K562 (cell line): ENCODE measurements around the gene RFNG. TPM values are rescaled to one million over a fixed set of nuclear protein-coding genes. Genes with fewer than 3 reads are reported as not detected.
A peak's percentile ranks its signal among the peaks of the same experiment; 100 is the strongest.

Experiments used
- EP300 ChIP-seq: IDR thresholded peaks from 2 replicates; pipeline ENCODE4 v1.6.1; 2012; ENCODE audit warnings: low read length, improper control_type of control experiment
- ERF ChIP-seq: fragments of 450-650 bp; formaldehyde crosslinking; IDR thresholded peaks from 2 replicates; pipeline ENCODE4 v1.4.0; 2020; ENCODE audit warnings: mild to moderate bottlenecking, mixed read lengths
- FOXJ2 ChIP-seq: fragments of 200-800 bp; sonication (Bioruptor generic); IDR thresholded peaks from 2 replicates; pipeline ENCODE4 v1.6.1; 2016; ENCODE audit warnings: missing genetic modification characterization, missing compliant biosample characterization
- POLR3G ChIP-seq: IDR thresholded peaks from 2 replicates; pipeline ENCODE4 v1.6.1; 2011; ENCODE audit not compliant: insufficient read length, insufficient replicate concordance; ENCODE audit errors: extremely low read depth
- PRPF4 ChIP-seq: fragments of 200-400 bp; formaldehyde crosslinking; IDR thresholded peaks from one replicate; pipeline ENCODE4 v1.6.1; 2017; ENCODE audit warnings: low read length, low read depth, mild to moderate bottlenecking; ENCODE audit not compliant: insufficient read depth, poor library complexity, severe bottlenecking
- SAFB2 ChIP-seq: fragments of 200-400 bp; formaldehyde crosslinking; IDR thresholded peaks from 2 replicates; pipeline ENCODE4 v1.6.1; 2018; ENCODE audit warnings: borderline replicate concordance, low read length, low read depth, moderate library complexity; ENCODE audit not compliant: severe bottlenecking
- SIN3A ChIP-seq, 2 experiments: fragments of 150-350 bp in 1 of 2; IDR thresholded peaks; 2 replicates each; pipeline ENCODE4 v1.6.1; 2011 to 2016; ENCODE audit warnings: borderline replicate concordance in 2 of 2, low read depth in 2 of 2, low read length in 2 of 2, mild to moderate bottlenecking in 2 of 2, moderate library complexity in 2 of 2; ENCODE audit not compliant: control insufficient read depth in 1 of 2
- ZNF121 ChIP-seq: sonication (generic); formaldehyde crosslinking; conservative IDR thresholded peaks from 2 replicates; pipeline ENCODE4 v1.8.0; 2022; ENCODE audit warnings: missing genetic modification reagents
- polyA plus RNA-seq, 8 experiments: library from polyadenylated mRNA; depleted of rRNA in 4 of 8; stranded (reverse) in 5 of 8; unstranded in 3 of 8; fragments of >200 nt; fragmentation: Nextera tagmentation in 2 of 8; fragmentation: Illumina TruSeq in 1 of 8; extraction: Ambion mirVana in 2 of 8; extraction: Trizol in 1 of 8; gene quantifications; 2 replicates each; pipeline versions ENCODE4 v1.2.1 to v1.2.3, GENCODE V29; 2011 to 2014; ENCODE audit warnings: inconsistent platforms in 1 of 8, missing spikeins in 1 of 8
- total RNA-seq, 7 experiments: library from RNA; depleted of rRNA in 6 of 7; stranded (reverse); fragments of >200 nt in 6 of 7; fragmentation: Illumina TruSeq in 2 of 7; extraction: Trizol in 2 of 7; gene quantifications; 2 replicates each; pipeline versions ENCODE4 v1.2.1 to v1.2.3, GENCODE V29; 2011 to 2021; ENCODE audit warnings: low replicate concordance in 1 of 7
- TF ChIP-seq, protein P1 (sequence below): fragments of 450-650 bp; IDR thresholded peaks from 2 replicates; pipeline ENCODE4 v1.6.1; 2016; ENCODE audit warnings: low read depth
- TF ChIP-seq, protein P2 (sequence below): fragments of 450-650 bp; IDR thresholded peaks from 2 replicates; pipeline ENCODE4 v1.7.0; 2016; ENCODE audit warnings: borderline replicate concordance
- TF ChIP-seq, protein P3 (sequence below): fragments of 450-650 bp; IDR thresholded peaks from 2 replicates; pipeline ENCODE4 v1.6.1; 2016; ENCODE audit warnings: mild to moderate bottlenecking

RFNG gene
- total and polyA plus RNA-seq, 9 of the 15 experiments (the other 6 are each of a cell fraction or from before 2014, with no cell fraction given) = 0.32 to 32.8 (median 9.5) TPM

DNA sequence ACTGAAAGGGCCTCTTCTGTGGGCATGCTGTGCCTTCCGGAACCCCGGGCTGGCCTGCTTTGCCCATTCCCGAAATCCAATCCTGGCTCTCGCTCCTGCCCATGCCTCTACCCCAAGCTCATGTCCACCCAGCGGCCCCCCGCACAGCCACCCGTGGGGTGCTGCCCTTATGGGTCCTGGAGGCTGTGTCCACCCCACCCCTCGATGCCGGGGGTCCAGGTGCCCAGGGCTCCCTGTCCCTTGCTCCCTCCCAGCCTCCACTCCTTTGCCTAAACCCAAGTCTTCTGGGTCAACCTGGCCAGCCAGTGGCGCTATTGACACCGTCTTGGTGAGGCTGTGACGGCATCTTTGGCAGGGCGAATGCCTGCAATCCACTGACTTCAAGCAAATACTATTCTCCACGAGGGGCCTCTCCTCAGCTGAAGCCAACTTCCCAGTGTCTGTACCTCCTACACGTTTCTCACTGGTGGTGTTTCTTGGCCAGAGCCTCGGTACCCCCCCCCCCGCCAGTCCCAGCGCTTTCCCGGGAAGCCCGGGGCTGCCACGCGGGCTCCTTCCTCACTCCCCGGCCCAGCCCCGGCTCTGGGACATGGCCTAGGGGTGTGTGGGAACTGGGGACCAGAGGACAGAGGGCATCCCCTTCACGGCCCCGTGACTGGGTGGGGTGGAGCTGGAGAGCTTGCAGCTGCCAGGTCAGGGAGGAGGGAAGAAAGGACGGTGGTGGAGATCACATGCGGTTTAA is 26.2 kb upstream of the RFNG start (continued):
- TF ChIP-seq, protein P1, sequence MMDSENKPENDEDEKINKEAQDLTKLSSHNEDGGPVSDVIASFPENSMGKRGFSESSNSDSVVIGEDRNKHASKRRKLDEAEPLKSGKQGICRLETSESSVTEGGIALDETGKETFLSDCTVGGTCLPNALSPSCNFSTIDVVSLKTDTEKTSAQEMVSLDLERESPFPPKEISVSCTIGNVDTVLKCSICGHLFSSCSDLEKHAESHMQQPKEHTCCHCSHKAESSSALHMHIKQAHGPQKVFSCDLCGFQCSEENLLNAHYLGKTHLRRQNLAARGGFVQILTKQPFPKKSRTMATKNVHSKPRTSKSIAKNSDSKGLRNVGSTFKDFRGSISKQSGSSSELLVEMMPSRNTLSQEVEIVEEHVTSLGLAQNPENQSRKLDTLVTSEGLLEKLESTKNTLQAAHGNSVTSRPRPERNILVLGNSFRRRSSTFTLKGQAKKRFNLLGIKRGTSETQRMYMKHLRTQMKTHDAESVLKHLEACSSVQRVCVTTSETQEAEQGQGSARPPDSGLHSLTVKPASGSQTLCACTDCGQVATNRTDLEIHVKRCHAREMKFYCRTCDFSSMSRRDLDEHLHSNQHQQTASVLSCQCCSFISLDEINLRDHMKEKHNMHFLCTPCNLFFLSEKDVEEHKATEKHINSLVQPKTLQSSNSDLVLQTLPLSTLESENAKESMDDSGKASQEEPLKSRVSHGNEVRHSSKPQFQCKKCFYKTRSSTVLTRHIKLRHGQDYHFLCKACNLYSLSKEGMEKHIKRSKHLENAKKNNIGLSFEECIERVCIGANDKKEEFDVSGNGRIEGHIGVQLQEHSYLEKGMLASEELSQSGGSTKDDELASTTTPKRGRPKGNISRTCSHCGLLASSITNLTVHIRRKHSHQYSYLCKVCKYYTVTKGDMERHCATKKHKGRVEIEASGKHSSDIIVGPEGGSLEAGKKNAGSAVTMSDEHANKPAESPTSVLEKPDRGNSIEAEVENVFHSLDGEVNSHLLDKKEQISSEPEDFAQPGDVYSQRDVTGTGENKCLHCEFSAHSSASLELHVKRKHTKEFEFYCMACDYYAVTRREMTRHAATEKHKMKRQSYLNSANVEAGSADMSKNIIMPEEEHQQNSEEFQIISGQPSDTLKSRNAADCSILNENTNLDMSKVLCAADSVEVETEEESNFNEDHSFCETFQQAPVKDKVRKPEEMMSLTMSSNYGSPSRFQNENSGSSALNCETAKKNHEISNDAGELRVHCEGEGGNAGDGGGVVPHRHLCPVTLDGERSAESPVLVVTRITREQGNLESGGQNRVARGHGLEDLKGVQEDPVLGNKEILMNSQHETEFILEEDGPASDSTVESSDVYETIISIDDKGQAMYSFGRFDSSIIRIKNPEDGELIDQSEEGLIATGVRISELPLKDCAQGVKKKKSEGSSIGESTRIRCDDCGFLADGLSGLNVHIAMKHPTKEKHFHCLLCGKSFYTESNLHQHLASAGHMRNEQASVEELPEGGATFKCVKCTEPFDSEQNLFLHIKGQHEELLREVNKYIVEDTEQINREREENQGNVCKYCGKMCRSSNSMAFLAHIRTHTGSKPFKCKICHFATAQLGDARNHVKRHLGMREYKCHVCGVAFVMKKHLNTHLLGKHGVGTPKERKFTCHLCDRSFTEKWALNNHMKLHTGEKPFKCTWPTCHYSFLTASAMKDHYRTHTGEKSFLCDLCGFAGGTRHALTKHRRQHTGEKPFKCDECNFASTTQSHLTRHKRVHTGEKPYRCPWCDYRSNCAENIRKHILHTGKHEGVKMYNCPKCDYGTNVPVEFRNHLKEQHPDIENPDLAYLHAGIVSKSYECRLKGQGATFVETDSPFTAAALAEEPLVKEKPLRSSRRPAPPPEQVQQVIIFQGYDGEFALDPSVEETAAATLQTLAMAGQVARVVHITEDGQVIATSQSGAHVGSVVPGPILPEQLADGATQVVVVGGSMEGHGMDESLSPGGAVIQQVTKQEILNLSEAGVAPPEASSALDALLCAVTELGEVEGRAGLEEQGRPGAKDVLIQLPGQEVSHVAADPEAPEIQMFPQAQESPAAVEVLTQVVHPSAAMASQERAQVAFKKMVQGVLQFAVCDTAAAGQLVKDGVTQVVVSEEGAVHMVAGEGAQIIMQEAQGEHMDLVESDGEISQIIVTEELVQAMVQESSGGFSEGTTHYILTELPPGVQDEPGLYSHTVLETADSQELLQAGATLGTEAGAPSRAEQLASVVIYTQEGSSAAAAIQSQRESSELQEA = no peak
- TF ChIP-seq, protein P2, sequence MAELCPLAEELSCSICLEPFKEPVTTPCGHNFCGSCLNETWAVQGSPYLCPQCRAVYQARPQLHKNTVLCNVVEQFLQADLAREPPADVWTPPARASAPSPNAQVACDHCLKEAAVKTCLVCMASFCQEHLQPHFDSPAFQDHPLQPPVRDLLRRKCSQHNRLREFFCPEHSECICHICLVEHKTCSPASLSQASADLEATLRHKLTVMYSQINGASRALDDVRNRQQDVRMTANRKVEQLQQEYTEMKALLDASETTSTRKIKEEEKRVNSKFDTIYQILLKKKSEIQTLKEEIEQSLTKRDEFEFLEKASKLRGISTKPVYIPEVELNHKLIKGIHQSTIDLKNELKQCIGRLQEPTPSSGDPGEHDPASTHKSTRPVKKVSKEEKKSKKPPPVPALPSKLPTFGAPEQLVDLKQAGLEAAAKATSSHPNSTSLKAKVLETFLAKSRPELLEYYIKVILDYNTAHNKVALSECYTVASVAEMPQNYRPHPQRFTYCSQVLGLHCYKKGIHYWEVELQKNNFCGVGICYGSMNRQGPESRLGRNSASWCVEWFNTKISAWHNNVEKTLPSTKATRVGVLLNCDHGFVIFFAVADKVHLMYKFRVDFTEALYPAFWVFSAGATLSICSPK = no peak
- no peak for TF ChIP-seq FOXJ2
- no peak for TF ChIP-seq PRPF4
- TF ChIP-seq POLR3G = no peak
- TF ChIP-seq SAFB2 = no peak
- TF ChIP-seq ZNF121 (CRISPR knock-in tag) = no peak
- no peak for TF ChIP-seq ERF (CRISPR knock-in tag)
- TF ChIP-seq, protein P3, sequence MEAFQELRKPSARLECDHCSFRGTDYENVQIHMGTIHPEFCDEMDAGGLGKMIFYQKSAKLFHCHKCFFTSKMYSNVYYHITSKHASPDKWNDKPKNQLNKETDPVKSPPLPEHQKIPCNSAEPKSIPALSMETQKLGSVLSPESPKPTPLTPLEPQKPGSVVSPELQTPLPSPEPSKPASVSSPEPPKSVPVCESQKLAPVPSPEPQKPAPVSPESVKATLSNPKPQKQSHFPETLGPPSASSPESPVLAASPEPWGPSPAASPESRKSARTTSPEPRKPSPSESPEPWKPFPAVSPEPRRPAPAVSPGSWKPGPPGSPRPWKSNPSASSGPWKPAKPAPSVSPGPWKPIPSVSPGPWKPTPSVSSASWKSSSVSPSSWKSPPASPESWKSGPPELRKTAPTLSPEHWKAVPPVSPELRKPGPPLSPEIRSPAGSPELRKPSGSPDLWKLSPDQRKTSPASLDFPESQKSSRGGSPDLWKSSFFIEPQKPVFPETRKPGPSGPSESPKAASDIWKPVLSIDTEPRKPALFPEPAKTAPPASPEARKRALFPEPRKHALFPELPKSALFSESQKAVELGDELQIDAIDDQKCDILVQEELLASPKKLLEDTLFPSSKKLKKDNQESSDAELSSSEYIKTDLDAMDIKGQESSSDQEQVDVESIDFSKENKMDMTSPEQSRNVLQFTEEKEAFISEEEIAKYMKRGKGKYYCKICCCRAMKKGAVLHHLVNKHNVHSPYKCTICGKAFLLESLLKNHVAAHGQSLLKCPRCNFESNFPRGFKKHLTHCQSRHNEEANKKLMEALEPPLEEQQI = no peak
- peak in 1 of 2 experiments; percentile 5; a peak in 1 of 4 replicates for TF ChIP-seq SIN3A (IDR thresholded peaks at IDR 0.05; ENCODE audit: borderline replicate concordance in 2 of 2, control insufficient read depth in 1 of 2, low read depth in 2 of 2, low read length in 2 of 2)
- no peak for TF ChIP-seq EP300
